ENCODE results near the gene NUFIP1.

DNA sequence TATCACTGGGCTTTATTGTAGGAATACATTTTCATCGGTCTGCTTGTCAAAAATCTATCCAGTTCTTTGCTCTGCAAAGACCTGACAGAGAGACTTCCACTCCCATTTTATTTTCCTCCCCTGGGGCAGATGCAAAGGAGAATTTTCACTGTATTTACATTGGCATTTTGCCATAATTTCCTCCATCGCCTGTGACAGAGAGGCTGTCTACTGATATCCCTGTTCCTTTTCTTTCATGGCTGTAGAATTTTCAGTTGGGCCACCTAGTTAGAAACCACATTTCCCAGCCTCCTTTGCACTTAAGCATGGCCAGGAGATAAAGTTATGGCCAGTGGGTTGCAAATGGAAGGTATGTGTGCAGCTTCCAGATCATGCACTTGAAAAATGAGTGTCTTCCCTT, 89.3 kb downstream of the NUFIP1 start:
- TF ChIP-seq, protein P1, sequence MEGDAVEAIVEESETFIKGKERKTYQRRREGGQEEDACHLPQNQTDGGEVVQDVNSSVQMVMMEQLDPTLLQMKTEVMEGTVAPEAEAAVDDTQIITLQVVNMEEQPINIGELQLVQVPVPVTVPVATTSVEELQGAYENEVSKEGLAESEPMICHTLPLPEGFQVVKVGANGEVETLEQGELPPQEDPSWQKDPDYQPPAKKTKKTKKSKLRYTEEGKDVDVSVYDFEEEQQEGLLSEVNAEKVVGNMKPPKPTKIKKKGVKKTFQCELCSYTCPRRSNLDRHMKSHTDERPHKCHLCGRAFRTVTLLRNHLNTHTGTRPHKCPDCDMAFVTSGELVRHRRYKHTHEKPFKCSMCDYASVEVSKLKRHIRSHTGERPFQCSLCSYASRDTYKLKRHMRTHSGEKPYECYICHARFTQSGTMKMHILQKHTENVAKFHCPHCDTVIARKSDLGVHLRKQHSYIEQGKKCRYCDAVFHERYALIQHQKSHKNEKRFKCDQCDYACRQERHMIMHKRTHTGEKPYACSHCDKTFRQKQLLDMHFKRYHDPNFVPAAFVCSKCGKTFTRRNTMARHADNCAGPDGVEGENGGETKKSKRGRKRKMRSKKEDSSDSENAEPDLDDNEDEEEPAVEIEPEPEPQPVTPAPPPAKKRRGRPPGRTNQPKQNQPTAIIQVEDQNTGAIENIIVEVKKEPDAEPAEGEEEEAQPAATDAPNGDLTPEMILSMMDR (conservative IDR thresholded peaks at IDR 0.05; ENCODE audit: low read length): no peak
- no peak for TF ChIP-seq EZH2phosphoT487 (IDR thresholded peaks at IDR 0.05; ENCODE audit: borderline replicate concordance)
